Activated T-cell treated with anti-CD3 and anti-CD28 coated beads for 1 hour (primary cell): ENCODE results near the gene NKTR.
"Not testable (repeated sequence)": the region's sequence is repeated elsewhere in the genome, so short reads cannot be mapped to it uniquely, and the experiment has no call there.

Experiments
- DNase-seq: peaks from one replicate; pipeline ENCODE4 v3.0.0-alpha.2; 2020; ENCODE audit warnings: low read depth

Gene NKTR

GRCh38 chr3:42600111-42600957, at the start of gene NKTR:
Gene NKTR (plus strand): TSS chr3:42600686. CDS start chr3:42601007, 321 bp downstream.
- peak; percentile 100 for DNase-seq

- DNase-seq, result no peak
Observed at GRCh38 chr3:42552830-42553229, 47.7 kb upstream of the NKTR start.

- DNase-seq, result peak; percentile 17
Observed at GRCh38 chr3:42556089-42556632, 44.3 kb upstream of the NKTR start.

DNA sequence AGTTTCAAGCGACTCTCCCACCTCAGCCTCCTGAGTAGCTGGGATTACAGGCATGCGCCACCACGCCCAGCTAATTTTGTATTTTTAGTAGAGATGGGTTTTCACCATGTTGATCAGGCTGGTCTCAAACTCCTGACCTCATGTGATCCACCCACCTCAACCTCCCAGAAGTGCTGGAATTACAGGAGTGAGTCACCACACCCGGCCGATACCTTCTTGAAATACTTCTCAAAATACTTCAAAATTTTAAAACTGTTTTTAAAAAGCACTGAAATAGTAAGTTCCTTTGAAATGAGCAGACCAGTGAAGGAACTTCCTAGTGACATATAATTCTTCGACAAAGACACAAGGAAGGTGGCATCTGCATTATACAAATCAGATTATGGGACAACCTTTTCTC, 43.7 kb upstream of the NKTR start:
- not testable (repeated sequence) for DNase-seq

DNA sequence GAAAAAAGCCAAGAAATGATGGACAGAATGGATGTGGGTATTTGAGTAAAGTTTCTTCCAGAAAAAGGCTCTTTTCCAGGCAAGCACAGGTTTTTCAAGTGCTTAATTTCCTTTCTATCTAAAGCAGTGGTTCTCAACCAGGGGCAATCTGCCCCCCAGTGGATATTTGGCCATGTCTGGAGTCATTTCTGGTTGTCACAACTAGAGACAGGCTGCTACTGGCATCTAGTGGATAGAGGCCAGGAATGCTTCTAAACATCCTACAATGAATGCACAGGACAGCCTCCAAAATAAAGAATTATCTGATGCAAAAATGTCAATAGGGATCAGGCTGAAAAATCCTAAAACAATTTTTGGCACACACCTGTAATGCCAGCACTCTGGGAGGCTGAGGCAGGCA, 42.6 kb upstream of the NKTR start:
- DNase-seq, result no peak

GRCh38 chr3:42562047-42562907, 38.2 kb upstream of the NKTR start:
- no peak for DNase-seq

- no peak for DNase-seq
Observed at GRCh38 chr3:42569593-42570142, 30.8 kb upstream of the NKTR start.

GRCh38 chr3:42572278-42572677, 28.2 kb upstream of the NKTR start:
- no peak for DNase-seq

DNA sequence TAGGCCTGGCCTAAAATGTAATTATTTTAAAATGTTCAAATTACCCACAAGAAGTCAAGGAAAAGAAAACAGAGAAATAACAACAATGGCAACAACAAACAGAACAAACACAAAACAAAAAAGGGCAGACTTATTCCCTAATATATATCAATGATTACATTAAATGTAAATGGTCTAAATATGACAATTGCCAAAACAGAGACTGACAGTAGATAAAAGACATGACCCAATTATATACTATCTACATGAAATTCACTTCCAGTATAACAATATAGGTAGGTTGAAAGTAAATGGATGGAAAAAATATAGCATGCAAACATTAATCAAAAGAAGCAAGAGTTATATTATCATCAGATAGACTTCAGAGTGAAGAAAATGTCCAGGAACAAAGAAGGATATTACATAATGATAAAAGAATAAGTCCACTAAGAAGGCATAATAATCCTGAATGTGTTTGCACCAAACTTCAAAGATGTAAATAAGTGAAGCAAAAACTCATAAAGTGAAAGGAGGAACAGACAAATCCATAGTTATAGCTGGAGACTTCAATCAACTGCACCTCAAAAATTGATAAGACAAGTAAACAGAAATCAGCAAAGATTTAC, 25.2 kb upstream of the NKTR start:
- DNase-seq, result no peak

DNA sequence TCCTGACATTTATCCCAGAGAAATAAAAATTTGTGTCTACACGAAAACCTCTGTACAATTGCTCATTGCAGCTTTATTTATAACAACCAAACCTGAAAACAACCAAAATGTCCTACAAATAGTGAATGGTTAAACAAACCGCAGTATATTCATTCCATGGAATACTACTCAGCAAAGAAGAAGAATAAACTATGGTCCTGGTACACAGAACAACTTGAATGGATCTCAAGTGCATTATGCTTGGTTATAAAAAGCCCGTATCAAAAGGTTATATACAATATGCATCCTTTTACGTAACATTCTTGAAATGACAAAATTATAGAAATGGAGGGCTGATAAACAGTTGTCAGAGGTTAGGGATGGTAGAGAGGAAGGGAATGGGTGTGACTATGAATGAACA, 22.4 kb upstream of the NKTR start:
- no peak for DNase-seq

DNA sequence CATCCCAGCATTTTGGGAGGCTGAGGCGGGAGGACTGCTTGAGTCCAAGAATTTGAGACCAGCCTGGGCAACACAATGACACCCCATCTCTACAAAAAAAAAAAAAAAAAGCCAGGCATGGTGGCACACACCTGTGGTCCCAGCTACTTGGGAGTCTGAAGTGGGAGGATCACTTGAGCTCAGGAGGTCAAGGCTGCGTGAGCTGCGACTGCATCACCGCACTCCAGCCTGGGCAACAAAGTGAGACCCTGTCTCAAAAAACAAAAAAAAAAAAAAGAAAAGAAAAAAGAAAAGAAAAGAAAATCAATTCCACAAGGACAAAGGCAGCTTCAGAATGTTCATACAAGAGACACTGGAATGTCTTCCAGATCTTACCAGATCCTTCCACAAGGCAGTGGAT, 21.1 kb upstream of the NKTR start:
- not testable (repeated sequence) for DNase-seq

- DNase-seq, result no peak
Observed at GRCh38 chr3:42581400-42581708, 19.1 kb upstream of the NKTR start.

- DNase-seq, result peak; percentile 95
Observed at GRCh38 chr3:42581709-42582473, 18.6 kb upstream of the NKTR start, which contains the start of gene SEC22C. Gene SEC22C (minus strand): TSS chr3:42581967. CDS start chr3:42569046, 12,921 bp downstream.

- DNase-seq, result no peak
Observed at GRCh38 chr3:42582474-42583070, 17.9 kb upstream of the NKTR start.

DNA sequence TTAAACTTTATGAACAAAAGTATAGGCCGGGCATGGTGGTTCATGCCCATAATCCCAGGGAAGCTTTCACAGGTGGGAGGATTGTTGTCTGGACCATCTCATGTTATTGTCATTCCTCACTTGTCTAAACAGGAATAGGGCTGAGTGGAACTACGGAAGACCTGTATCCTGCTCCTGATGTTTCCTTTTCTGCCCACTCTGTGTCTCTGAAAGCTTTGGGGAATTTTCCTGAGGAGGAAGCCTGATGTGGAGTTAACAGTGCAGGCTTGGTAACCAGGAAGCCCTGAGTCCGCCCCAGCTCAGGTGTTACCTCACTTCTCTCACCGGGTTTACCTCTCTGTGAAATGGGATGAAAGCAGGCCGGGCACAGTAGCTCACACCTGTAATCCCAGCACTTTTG, 11.9 kb upstream of the NKTR start:
- DNase-seq, result no peak

DNA sequence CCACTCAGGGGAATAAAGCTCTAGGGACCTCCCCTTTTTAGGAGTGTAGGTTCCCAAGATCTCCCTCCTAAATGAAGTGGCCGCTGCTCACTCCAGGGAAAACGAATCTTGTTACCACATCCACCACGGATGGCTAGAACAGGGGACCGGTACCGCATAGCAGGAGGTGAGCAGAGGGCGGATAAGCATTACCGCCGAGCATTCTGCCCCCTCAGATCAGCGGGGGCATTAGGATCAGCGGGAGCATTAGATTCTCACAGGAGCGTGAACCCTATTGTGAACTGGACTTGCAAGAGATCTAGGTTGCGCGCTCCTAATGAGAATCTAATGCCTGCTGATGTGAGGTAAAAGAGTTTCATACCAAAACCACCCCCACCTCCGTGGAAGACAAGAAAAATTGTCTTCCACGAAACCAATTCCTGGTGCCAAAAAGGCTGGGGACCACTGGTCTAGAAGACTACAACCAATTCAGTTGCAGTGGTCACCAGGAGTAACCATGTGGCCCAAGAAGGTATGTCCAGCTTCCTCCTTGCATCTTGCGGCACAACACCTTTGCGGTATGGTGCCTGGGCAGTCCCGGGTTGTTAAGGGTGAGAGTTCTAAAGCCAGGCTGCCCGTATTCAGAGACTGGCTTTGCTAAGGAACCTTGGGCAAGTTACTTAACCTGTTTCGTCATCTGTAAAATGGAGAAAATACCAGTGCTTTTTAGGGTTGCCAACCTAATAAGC, 10.9 kb upstream of the NKTR start:
- DNase-seq, result no peak

- no peak for DNase-seq
Observed at GRCh38 chr3:42590989-42591756, 9.3 kb upstream of the NKTR start.

- DNase-seq, result no peak
Observed at GRCh38 chr3:42591811-42592210, 8.7 kb upstream of the NKTR start.

GRCh38 chr3:42593635-42594034, 6.9 kb upstream of the NKTR start:
- DNase-seq, result no peak
